Putamen (tissue), 1 donor: ENCODE results near the gene NCR3LG1.
"Not testable (repeated sequence)": the region's sequence is repeated elsewhere in the genome, so short reads cannot be mapped to it uniquely, and the experiment has no call there.

ENCODE experiments used
- DNase-seq: peaks from one replicate; pipeline ENCODE4 v3.0.0-alpha.2; 2016; ENCODE audit warnings: low spot score

The NCR3LG1 gene

GRCh38 chr11:17412488-17413180, 61.0 kb downstream of the NCR3LG1 start:
- no peak for DNase-seq

GRCh38 chr11:17413414-17414316, 62.1 kb downstream of the NCR3LG1 start:
- no peak for DNase-seq

- DNase-seq = no peak
Measured at GRCh38 chr11:17414317-17414737, 62.7 kb downstream of the NCR3LG1 start.

- no peak for DNase-seq
Measured at GRCh38 chr11:17414992-17415391, 63.4 kb downstream of the NCR3LG1 start.

- no peak for DNase-seq
Measured at GRCh38 chr11:17415523-17416104, 64.0 kb downstream of the NCR3LG1 start.

GRCh38 chr11:17416492-17416891, 64.9 kb downstream of the NCR3LG1 start:
- DNase-seq = no peak

- DNase-seq = no peak
Measured at GRCh38 chr11:17418444-17419081, 67.0 kb downstream of the NCR3LG1 start.

GRCh38 chr11:17421781-17422180, 70.2 kb downstream of the NCR3LG1 start:
- DNase-seq = no peak

GRCh38 chr11:17423533-17424310, 72.1 kb downstream of the NCR3LG1 start:
- DNase-seq = peak; percentile 52

- DNase-seq = not testable (repeated sequence)
Measured at GRCh38 chr11:17426233-17426632, 74.6 kb downstream of the NCR3LG1 start.
